K562 (cell line): Measurements from ENCODE around the gene APOM. TPM values are rescaled to one million over a fixed set of nuclear protein-coding genes. Genes with fewer than 3 reads are reported as not detected.
A peak's percentile ranks its signal among the peaks of the same experiment; 100 is the strongest.

Source experiments
- ESRRA ChIP-seq: fragments of 450-650 bp; IDR thresholded peaks from 2 replicates; pipeline ENCODE4 v1.6.1; 2014; ENCODE audit warnings: low read depth, mild to moderate bottlenecking, moderate library complexity, borderline replicate concordance
- HCFC1 ChIP-seq: IDR thresholded peaks from 2 replicates; pipeline ENCODE4 v1.6.1; 2012; ENCODE audit warnings: low read depth, low read length, improper control_type of control experiment
- KAT7 ChIP-seq: sonication (generic); formaldehyde crosslinking; IDR thresholded peaks from 2 replicates; pipeline ENCODE4 v1.8.0; 2022; ENCODE audit warnings: missing genetic modification reagents, mild to moderate bottlenecking, borderline replicate concordance
- SMAD1 ChIP-seq: fragments of 150-350 bp; IDR thresholded peaks from 2 replicates; pipeline ENCODE4 v1.6.1; 2014; ENCODE audit warnings: low read length, low read depth; ENCODE audit not compliant: partially characterized antibody
- ZNF3 ChIP-seq: fragments of 250-450 bp; sonication (Bioruptor Pico); IDR thresholded peaks from 2 replicates; pipeline ENCODE4 v1.5.0; 2021; ENCODE audit warnings: mild to moderate bottlenecking, moderate library complexity
- polyA plus RNA-seq, 8 experiments: library from polyadenylated mRNA; depleted of rRNA in 4 of 8; stranded (reverse) in 5 of 8; unstranded in 3 of 8; fragments of >200 nt; fragmentation: Nextera tagmentation in 2 of 8; fragmentation: Illumina TruSeq in 1 of 8; extraction: Ambion mirVana in 2 of 8; extraction: Trizol in 1 of 8; gene quantifications; 2 replicates each; pipeline versions ENCODE4 v1.2.1 to v1.2.3, GENCODE V29; 2011 to 2014; ENCODE audit warnings: inconsistent platforms in 1 of 8, missing spikeins in 1 of 8
- total RNA-seq, 7 experiments: library from RNA; depleted of rRNA in 6 of 7; stranded (reverse); fragments of >200 nt in 6 of 7; fragmentation: Illumina TruSeq in 2 of 7; extraction: Trizol in 2 of 7; gene quantifications; 2 replicates each; pipeline versions ENCODE4 v1.2.1 to v1.2.3, GENCODE V29; 2011 to 2021; ENCODE audit warnings: low replicate concordance in 1 of 7
- TF ChIP-seq, protein P1 (sequence below): sonication (generic); formaldehyde crosslinking; IDR thresholded peaks from 2 replicates; pipeline ENCODE4 v1.8.1; 2023; ENCODE audit warnings: mild to moderate bottlenecking, missing genetic modification reagents
- TF ChIP-seq, protein P2 (sequence below): fragments of 450-650 bp; IDR thresholded peaks from 2 replicates; pipeline ENCODE4 v1.6.1; 2016; ENCODE audit warnings: low read depth
- TF ChIP-seq, protein P3 (sequence below): IDR thresholded peaks from 3 replicates; pipeline ENCODE4 v1.6.1; 2011; ENCODE audit warnings: borderline replicate concordance, mild to moderate bottlenecking; ENCODE audit not compliant: insufficient read length, insufficient read depth
- TF ChIP-seq, protein P4 (sequence below): fragments of 200-800 bp; sonication (Bioruptor generic); IDR thresholded peaks from 2 replicates; pipeline ENCODE4 v1.6.1; 2016; ENCODE audit warnings: missing genetic modification characterization, missing compliant biosample characterization

The APOM gene
- total and polyA plus RNA-seq, 9 of the 15 experiments (the other 6 are each of a cell fraction or from before 2014, with no cell fraction given): 5.7 to 24.3 (median 10.4) TPM

DNA sequence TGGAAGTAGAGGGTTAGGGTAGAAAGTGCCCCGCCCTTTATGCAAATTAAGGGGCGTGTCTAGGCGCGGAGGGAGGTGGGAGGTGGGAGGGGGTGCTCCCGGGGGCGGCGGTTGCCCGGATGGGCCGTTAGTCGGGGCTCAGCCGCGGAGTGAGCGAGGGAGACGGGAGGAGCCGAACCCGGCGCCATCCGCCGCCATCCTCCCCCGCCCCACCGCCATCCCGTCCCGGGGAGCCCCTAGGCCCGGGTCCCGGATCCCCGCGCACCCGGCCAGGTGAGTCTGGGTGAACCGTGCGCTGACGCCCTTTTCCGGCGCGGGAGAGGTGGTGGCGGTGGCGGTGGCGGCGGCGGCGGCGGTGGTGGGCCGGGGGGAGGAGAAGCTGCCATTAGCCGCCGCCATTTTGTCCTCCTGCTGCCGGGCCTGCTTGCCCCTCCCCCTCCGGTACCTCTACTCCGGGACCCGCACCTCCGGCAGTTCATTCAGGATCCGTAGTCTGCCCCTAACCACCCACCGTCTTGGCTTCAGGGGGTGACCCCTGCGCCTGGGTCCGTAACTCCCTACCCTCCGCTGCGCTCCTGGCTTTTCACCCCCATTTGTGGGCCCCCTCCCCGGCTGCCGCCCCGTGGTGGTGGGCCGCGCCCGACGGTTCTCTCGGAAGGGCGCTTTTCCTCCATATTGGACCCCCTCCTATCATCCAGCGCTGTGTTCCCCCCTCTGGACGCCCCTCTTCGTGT, 34.9 kb upstream of the APOM start, which contains the start of gene PRRC2A (continued):
- TF ChIP-seq, protein P1, sequence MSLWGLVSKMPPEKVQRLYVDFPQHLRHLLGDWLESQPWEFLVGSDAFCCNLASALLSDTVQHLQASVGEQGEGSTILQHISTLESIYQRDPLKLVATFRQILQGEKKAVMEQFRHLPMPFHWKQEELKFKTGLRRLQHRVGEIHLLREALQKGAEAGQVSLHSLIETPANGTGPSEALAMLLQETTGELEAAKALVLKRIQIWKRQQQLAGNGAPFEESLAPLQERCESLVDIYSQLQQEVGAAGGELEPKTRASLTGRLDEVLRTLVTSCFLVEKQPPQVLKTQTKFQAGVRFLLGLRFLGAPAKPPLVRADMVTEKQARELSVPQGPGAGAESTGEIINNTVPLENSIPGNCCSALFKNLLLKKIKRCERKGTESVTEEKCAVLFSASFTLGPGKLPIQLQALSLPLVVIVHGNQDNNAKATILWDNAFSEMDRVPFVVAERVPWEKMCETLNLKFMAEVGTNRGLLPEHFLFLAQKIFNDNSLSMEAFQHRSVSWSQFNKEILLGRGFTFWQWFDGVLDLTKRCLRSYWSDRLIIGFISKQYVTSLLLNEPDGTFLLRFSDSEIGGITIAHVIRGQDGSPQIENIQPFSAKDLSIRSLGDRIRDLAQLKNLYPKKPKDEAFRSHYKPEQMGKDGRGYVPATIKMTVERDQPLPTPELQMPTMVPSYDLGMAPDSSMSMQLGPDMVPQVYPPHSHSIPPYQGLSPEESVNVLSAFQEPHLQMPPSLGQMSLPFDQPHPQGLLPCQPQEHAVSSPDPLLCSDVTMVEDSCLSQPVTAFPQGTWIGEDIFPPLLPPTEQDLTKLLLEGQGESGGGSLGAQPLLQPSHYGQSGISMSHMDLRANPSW (CRISPR knock-in tag): no peak
- TF ChIP-seq SMAD1 (peak; percentile 47), HCFC1 (no peak; the same call in 1 of the 2 replicates), ESRRA (no peak), KAT7 (CRISPR knock-in tag) (peak; percentile 78), ZNF3 (CRISPR knock-in tag) (no peak)
- TF ChIP-seq, protein P2, sequence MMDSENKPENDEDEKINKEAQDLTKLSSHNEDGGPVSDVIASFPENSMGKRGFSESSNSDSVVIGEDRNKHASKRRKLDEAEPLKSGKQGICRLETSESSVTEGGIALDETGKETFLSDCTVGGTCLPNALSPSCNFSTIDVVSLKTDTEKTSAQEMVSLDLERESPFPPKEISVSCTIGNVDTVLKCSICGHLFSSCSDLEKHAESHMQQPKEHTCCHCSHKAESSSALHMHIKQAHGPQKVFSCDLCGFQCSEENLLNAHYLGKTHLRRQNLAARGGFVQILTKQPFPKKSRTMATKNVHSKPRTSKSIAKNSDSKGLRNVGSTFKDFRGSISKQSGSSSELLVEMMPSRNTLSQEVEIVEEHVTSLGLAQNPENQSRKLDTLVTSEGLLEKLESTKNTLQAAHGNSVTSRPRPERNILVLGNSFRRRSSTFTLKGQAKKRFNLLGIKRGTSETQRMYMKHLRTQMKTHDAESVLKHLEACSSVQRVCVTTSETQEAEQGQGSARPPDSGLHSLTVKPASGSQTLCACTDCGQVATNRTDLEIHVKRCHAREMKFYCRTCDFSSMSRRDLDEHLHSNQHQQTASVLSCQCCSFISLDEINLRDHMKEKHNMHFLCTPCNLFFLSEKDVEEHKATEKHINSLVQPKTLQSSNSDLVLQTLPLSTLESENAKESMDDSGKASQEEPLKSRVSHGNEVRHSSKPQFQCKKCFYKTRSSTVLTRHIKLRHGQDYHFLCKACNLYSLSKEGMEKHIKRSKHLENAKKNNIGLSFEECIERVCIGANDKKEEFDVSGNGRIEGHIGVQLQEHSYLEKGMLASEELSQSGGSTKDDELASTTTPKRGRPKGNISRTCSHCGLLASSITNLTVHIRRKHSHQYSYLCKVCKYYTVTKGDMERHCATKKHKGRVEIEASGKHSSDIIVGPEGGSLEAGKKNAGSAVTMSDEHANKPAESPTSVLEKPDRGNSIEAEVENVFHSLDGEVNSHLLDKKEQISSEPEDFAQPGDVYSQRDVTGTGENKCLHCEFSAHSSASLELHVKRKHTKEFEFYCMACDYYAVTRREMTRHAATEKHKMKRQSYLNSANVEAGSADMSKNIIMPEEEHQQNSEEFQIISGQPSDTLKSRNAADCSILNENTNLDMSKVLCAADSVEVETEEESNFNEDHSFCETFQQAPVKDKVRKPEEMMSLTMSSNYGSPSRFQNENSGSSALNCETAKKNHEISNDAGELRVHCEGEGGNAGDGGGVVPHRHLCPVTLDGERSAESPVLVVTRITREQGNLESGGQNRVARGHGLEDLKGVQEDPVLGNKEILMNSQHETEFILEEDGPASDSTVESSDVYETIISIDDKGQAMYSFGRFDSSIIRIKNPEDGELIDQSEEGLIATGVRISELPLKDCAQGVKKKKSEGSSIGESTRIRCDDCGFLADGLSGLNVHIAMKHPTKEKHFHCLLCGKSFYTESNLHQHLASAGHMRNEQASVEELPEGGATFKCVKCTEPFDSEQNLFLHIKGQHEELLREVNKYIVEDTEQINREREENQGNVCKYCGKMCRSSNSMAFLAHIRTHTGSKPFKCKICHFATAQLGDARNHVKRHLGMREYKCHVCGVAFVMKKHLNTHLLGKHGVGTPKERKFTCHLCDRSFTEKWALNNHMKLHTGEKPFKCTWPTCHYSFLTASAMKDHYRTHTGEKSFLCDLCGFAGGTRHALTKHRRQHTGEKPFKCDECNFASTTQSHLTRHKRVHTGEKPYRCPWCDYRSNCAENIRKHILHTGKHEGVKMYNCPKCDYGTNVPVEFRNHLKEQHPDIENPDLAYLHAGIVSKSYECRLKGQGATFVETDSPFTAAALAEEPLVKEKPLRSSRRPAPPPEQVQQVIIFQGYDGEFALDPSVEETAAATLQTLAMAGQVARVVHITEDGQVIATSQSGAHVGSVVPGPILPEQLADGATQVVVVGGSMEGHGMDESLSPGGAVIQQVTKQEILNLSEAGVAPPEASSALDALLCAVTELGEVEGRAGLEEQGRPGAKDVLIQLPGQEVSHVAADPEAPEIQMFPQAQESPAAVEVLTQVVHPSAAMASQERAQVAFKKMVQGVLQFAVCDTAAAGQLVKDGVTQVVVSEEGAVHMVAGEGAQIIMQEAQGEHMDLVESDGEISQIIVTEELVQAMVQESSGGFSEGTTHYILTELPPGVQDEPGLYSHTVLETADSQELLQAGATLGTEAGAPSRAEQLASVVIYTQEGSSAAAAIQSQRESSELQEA: peak; percentile 66
- TF ChIP-seq, protein P3, sequence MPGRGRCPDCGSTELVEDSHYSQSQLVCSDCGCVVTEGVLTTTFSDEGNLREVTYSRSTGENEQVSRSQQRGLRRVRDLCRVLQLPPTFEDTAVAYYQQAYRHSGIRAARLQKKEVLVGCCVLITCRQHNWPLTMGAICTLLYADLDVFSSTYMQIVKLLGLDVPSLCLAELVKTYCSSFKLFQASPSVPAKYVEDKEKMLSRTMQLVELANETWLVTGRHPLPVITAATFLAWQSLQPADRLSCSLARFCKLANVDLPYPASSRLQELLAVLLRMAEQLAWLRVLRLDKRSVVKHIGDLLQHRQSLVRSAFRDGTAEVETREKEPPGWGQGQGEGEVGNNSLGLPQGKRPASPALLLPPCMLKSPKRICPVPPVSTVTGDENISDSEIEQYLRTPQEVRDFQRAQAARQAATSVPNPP: no peak
- TF ChIP-seq, protein P4, sequence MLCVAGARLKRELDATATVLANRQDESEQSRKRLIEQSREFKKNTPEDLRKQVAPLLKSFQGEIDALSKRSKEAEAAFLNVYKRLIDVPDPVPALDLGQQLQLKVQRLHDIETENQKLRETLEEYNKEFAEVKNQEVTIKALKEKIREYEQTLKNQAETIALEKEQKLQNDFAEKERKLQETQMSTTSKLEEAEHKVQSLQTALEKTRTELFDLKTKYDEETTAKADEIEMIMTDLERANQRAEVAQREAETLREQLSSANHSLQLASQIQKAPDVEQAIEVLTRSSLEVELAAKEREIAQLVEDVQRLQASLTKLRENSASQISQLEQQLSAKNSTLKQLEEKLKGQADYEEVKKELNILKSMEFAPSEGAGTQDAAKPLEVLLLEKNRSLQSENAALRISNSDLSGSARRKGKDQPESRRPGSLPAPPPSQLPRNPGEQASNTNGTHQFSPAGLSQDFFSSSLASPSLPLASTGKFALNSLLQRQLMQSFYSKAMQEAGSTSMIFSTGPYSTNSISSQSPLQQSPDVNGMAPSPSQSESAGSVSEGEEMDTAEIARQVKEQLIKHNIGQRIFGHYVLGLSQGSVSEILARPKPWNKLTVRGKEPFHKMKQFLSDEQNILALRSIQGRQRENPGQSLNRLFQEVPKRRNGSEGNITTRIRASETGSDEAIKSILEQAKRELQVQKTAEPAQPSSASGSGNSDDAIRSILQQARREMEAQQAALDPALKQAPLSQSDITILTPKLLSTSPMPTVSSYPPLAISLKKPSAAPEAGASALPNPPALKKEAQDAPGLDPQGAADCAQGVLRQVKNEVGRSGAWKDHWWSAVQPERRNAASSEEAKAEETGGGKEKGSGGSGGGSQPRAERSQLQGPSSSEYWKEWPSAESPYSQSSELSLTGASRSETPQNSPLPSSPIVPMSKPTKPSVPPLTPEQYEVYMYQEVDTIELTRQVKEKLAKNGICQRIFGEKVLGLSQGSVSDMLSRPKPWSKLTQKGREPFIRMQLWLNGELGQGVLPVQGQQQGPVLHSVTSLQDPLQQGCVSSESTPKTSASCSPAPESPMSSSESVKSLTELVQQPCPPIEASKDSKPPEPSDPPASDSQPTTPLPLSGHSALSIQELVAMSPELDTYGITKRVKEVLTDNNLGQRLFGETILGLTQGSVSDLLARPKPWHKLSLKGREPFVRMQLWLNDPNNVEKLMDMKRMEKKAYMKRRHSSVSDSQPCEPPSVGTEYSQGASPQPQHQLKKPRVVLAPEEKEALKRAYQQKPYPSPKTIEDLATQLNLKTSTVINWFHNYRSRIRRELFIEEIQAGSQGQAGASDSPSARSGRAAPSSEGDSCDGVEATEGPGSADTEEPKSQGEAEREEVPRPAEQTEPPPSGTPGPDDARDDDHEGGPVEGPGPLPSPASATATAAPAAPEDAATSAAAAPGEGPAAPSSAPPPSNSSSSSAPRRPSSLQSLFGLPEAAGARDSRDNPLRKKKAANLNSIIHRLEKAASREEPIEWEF (CRISPR knock-in tag): no peak
